DND-41 (cell line): Measurements from ENCODE around the gene FCER1G.
A peak's percentile ranks its signal among the peaks of the same experiment; 100 is the strongest.

Source experiments
- ATAC-seq: fragments of 200-7000 bp; cut with Tn5 transposase; 3 replicates; pipeline ENCODE4 v1.9.1; 2021; ENCODE audit warnings: low read depth; ENCODE audit not compliant: insufficient read depth
- DNase-seq: peaks from one replicate; pipeline ENCODE4 v3.0.0-alpha.2; 2020
- H2AFZ ChIP-seq: 2 replicates; pipeline ENCODE4 v1.6.0; 2012; ENCODE audit warnings: low read depth, low read length
- H3K27ac ChIP-seq: 2 replicates; pipeline ENCODE4 v1.5.1; 2012; ENCODE audit warnings: low read length, inconsistent platforms
- H3K27me3 ChIP-seq: fragments of 200-600 bp; sonication (generic); 2 replicates; pipeline ENCODE4 v1.6.0; 2012; ENCODE audit warnings: low read length, mild to moderate bottlenecking, inconsistent platforms; ENCODE audit not compliant: insufficient read depth, poor library complexity
- H3K36me3 ChIP-seq: 2 replicates; pipeline ENCODE4 v1.5.1; 2012; ENCODE audit warnings: low read length, inconsistent platforms; ENCODE audit not compliant: insufficient read depth
- H3K4me1 ChIP-seq: 2 replicates; pipeline ENCODE4 v1.5.1; 2012; ENCODE audit warnings: mild to moderate bottlenecking, low read length; ENCODE audit not compliant: insufficient read depth
- H3K4me2 ChIP-seq: 2 replicates; pipeline ENCODE4 v1.6.0; 2012; ENCODE audit warnings: mild to moderate bottlenecking, moderate library complexity, low read length, inconsistent platforms; ENCODE audit not compliant: insufficient read depth
- H3K4me3 ChIP-seq, 2 experiments: fragments of 200-600 bp in 1 of 2; shearing (Covaris generic) in 1 of 2; 2 replicates each; pipeline ENCODE4 v1.5.1; 2012 to 2016; ENCODE audit warnings: inconsistent platforms in 2 of 2, low read length in 2 of 2, mild to moderate bottlenecking in 2 of 2, low read depth in 1 of 2, moderate library complexity in 1 of 2
- H3K79me2 ChIP-seq: 2 replicates; pipeline ENCODE4 v1.6.0; 2012; ENCODE audit warnings: low read length, inconsistent platforms; ENCODE audit not compliant: insufficient read depth
- H3K9ac ChIP-seq: 2 replicates; pipeline ENCODE4 v1.6.0; 2012; ENCODE audit warnings: low read depth, mild to moderate bottlenecking, inconsistent platforms, low read length, moderate library complexity
- H3K9me3 ChIP-seq: 2 replicates; pipeline ENCODE4 v1.5.1; 2012; ENCODE audit warnings: low read length, moderate library complexity, mild to moderate bottlenecking, inconsistent platforms; ENCODE audit not compliant: insufficient read depth, severe bottlenecking
- H4K20me1 ChIP-seq: 2 replicates; pipeline ENCODE4 v1.6.0; 2012; ENCODE audit warnings: low read length; ENCODE audit not compliant: insufficient read depth
- EZH2 ChIP-seq: IDR thresholded peaks from 3 replicates; pipeline ENCODE4 v1.6.1; 2012; ENCODE audit warnings: borderline replicate concordance, low read depth, mild to moderate bottlenecking, moderate library complexity, low read length, inconsistent platforms; ENCODE audit not compliant: severe bottlenecking
- TF ChIP-seq, protein P1 (sequence below): IDR thresholded peaks from 2 replicates; pipeline ENCODE4 v1.5.1; 2012; ENCODE audit warnings: borderline replicate concordance, low read length, moderate library complexity, mild to moderate bottlenecking; ENCODE audit not compliant: poor library complexity, severe bottlenecking; ENCODE audit errors: extremely low read depth

The FCER1G gene

DNA sequence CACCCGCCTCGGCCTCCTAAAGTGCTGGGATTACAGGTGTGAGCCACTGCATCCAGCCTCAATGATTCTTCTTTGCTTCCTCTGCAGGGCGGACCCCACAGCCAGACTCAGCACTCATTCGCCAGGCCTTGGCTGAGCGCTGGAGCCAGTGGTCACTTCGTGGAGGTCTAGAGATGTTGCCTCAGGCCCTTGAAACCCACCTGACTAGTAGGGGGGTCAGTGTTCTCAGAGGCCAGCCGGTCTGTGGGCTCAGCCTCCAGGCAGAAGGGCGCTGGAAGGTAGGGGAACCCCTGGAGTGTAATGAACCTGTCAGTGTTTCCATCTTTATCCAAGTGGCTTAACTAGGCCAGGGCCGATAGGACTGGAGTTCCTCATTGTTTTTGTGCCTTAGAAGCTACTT lies 46.2 kb upstream of the FCER1G start:
- Histone ChIP-seq H3K4me1 (peaks cover 40% of the 10 kb centered on the region), H3K36me3 (peaks cover 59% of the 10 kb centered on the region), H2AFZ (no peak overlapping the region), H4K20me1 (no peaks in the 10 kb centered on the region), H3K9me3 (no peaks in the 10 kb centered on the region), H3K9ac (no peak overlapping the region), H3K4me3 (no peak overlapping the region), H3K4me2 (no peak overlapping the region), H3K79me2 (peaks cover 9% of the 10 kb centered on the region), H3K27ac (no peak overlapping the region), H3K27me3 (no peaks in the 10 kb centered on the region)
- ATAC-seq, result no peak
- no peak for TF ChIP-seq EZH2
- TF ChIP-seq, protein P1, sequence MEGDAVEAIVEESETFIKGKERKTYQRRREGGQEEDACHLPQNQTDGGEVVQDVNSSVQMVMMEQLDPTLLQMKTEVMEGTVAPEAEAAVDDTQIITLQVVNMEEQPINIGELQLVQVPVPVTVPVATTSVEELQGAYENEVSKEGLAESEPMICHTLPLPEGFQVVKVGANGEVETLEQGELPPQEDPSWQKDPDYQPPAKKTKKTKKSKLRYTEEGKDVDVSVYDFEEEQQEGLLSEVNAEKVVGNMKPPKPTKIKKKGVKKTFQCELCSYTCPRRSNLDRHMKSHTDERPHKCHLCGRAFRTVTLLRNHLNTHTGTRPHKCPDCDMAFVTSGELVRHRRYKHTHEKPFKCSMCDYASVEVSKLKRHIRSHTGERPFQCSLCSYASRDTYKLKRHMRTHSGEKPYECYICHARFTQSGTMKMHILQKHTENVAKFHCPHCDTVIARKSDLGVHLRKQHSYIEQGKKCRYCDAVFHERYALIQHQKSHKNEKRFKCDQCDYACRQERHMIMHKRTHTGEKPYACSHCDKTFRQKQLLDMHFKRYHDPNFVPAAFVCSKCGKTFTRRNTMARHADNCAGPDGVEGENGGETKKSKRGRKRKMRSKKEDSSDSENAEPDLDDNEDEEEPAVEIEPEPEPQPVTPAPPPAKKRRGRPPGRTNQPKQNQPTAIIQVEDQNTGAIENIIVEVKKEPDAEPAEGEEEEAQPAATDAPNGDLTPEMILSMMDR, result no peak
- DNase-seq, result no peak

DNA sequence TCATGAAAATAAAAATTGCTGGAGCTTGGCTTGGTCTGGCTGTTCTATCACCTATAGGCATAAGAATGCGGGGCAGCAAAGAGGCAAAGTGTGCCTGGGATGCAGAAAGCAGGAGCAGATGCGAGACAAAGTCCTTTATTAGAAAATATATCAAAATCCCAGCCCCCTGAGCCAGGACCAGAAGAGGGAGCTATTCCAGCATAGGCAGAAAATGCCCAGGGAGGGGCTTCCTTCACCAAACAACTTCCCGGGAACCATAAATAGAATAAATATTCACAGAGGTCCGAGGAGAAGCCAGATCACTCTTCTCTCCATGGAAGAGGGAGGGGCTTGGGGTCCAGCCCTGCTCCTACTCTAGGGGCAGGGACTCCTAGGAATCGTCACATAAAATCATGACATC lies 43.9 kb upstream of the FCER1G start:
- Histone ChIP-seq H4K20me1 (no peaks in the 10 kb centered on the region), H3K4me1 (peaks cover 33% of the 10 kb centered on the region), H2AFZ (no peak overlapping the region), H3K27ac (no peak overlapping the region), H3K9me3 (no peaks in the 10 kb centered on the region), H3K27me3 (no peaks in the 10 kb centered on the region), H3K36me3 (peaks cover 63% of the 10 kb centered on the region), H3K9ac (no peak overlapping the region), H3K79me2 (peaks cover 17% of the 10 kb centered on the region), H3K4me2 (no peak overlapping the region), H3K4me3 (no peak overlapping the region)
- no peak for DNase-seq
- TF ChIP-seq, protein P1, result peak; percentile 24
- no peak for TF ChIP-seq EZH2
- ATAC-seq, result no peak

DNA sequence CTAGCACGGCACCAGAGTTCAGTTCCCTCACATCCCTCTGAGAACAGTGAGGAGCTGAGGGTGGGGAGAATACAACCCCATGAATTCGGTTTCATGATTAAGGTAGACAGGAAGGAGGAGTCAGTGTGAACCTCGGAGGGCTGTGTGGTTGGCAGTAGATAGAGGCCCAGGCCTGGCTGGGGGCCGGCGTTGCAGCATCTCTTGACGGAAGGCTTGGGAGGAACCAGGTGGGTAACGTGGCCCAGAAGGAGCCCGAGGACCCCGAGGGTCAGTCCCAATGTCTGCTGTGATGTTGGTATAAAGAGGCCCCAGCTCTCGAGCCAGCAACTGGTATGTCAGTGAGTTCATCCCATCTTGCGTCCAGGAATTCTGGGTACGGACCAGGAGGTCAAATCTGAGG lies 43.4 kb upstream of the FCER1G start:
- Histone ChIP-seq H3K4me2 (no peak overlapping the region), H3K79me2 (peaks cover 19% of the 10 kb centered on the region), H3K9ac (no peak overlapping the region), H3K4me3 (no peak overlapping the region), H3K9me3 (no peaks in the 10 kb centered on the region), H3K4me1 (peaks cover 34% of the 10 kb centered on the region), H4K20me1 (no peaks in the 10 kb centered on the region), H3K27me3 (no peaks in the 10 kb centered on the region), H3K36me3 (peaks cover 63% of the 10 kb centered on the region), H2AFZ (no peak overlapping the region), H3K27ac (no peak overlapping the region)
- no peak for ATAC-seq
- no peak for DNase-seq
- TF ChIP-seq, protein P1, result no peak
- no peak for TF ChIP-seq EZH2

DNA sequence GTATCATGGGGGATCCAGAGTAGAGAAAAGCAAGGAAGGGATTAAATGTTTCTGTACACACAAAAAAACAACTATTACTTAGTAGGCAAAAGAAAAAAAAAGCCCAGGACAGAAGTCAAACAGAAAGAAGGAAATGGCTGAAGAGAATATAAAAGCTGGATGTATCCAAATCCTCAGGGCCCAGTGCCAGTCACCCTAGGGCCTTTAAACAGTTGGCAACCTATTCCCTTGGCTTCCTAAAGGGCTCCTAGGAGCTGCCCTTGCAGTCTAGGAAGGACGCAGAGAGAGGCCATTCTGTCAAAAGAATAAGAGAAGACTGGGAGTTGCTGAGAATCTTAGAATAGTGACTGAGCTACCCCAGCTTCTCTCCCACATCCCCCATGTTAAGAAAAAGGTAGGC lies 42.7 kb upstream of the FCER1G start:
- Histone ChIP-seq H3K36me3 (peaks cover 63% of the 10 kb centered on the region), H3K27ac (no peak overlapping the region), H4K20me1 (no peaks in the 10 kb centered on the region), H3K9ac (no peak overlapping the region), H2AFZ (no peak overlapping the region), H3K79me2 (peaks cover 18% of the 10 kb centered on the region), H3K4me3 (no peak overlapping the region), H3K4me2 (no peak overlapping the region), H3K4me1 (peaks cover 30% of the 10 kb centered on the region), H3K9me3 (no peaks in the 10 kb centered on the region), H3K27me3 (no peaks in the 10 kb centered on the region)
- ATAC-seq (no peak), DNase-seq (no peak)
- TF ChIP-seq, protein P1, result no peak
- TF ChIP-seq EZH2, result no peak
